Spleen (tissue), 7 donors: ENCODE results near the gene ERGIC1.

Experiments
- POLR2A ChIP-seq, 3 donors: fragments of 450-650 bp; IDR thresholded peaks; one replicate each; pipeline ENCODE4 v1.5.1; 2017; ENCODE audit warnings: antibody characterized with exemption in 3 of 3, mild to moderate bottlenecking in 1 of 3
- TF ChIP-seq, protein P1 (sequence below), 11 experiments: fragments of 200-600 bp in 7 of 11; fragments of 450-650 bp in 4 of 11; sonication (generic) in 4 of 11; IDR thresholded peaks in 8 of 11; conservative IDR thresholded peaks in 3 of 11; 1 replicate in 7 of 11; 2 replicates in 4 of 11; pipeline versions ENCODE4 v1.4.0 to v1.8.0; 2016 to 2021; ENCODE audit warnings: antibody characterized with exemption in 11 of 11, inconsistent platforms in 4 of 11, mild to moderate bottlenecking in 1 of 11
- donor health status: DM: no; HTN: no; CAD: no; lungs with moderate emphysema.
- donor health status: DM: no; HTN: no; CAD: no.
- donor health status: DM: no; HTN: no; CAD: no.

DNA sequence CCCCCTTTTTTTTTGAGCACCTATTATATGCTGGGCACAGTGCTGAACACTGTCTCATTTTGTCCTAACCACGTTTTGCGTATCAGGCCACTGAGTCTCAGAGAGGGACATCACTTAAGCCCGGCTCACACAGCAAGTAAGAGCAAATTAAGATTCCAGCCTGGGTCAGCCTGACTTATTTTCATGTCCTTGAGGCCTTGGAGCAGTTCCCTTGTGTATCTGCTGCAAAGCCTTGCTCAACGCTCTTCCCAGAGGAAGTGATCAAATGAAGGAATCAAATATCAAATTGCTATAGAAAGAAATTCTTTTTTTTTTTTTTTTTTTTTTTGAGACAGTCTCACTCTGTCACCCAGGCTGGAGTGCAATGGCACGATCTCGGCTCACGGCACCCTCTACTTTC lies 30.7 kb downstream of the ERGIC1 start:
- TF ChIP-seq, protein P1, sequence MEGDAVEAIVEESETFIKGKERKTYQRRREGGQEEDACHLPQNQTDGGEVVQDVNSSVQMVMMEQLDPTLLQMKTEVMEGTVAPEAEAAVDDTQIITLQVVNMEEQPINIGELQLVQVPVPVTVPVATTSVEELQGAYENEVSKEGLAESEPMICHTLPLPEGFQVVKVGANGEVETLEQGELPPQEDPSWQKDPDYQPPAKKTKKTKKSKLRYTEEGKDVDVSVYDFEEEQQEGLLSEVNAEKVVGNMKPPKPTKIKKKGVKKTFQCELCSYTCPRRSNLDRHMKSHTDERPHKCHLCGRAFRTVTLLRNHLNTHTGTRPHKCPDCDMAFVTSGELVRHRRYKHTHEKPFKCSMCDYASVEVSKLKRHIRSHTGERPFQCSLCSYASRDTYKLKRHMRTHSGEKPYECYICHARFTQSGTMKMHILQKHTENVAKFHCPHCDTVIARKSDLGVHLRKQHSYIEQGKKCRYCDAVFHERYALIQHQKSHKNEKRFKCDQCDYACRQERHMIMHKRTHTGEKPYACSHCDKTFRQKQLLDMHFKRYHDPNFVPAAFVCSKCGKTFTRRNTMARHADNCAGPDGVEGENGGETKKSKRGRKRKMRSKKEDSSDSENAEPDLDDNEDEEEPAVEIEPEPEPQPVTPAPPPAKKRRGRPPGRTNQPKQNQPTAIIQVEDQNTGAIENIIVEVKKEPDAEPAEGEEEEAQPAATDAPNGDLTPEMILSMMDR (IDR thresholded peaks at IDR 0.05 in 8 of 11, conservative IDR thresholded peaks at IDR 0.05 in 3 of 11), result no peak
- TF ChIP-seq POLR2A (IDR thresholded peaks at IDR 0.05), result no peak
